D341Med (cell line): Measurements from ENCODE around the gene CPEB4.

ENCODE experiments used
- DNase-seq: peaks from one replicate; pipeline ENCODE4 v3.0.0; 2012; ENCODE audit warnings: low spot score

The CPEB4 gene

DNA sequence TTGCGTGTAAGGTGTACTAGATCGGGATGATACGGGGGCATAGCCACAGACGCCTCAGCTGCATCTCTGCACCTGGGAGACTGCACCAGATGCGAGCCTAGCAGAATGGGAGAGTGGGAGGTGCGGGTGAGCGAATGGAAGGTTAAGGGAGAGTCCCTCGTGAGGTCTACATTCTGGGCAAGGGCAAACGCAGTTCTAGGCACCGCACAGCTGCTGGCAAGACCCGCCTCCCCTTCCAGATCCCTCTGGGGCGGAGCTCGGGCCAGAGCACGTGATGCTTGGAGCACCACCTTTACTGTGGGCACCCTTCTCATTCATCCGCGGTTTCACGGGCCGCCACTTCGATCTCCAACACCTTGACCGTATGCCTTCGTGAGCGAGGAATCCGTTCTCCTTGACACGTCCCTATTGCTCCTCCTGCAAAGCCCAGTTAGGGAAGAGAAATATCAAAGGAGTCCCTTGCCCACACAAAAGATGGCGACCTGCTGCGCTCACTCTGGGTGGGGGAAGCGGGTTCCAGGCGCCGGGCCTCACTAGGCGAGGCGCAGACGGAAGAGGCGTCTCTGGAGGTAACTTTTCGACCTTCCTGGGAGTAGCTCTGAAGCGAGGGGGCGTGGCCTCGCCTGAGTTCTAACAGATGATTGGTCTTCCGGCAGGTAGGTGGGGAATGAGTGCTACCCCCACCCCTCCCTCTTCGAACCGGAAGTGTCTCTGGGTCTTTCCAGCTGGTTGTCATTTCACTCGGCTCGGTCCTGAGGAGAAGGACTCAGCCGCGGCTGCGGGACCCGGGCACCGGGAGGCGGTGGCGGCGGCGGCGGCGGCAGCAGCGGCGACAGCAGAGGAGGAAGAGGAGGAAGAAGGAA, at the start of gene CPEB4:
CPEB4 (plus strand) TSS at position 740 of the 863 bp plus-strand sequence. CDS start 1,385 bp downstream, outside the sequence.
- peak; percentile 94 for DNase-seq

DNA sequence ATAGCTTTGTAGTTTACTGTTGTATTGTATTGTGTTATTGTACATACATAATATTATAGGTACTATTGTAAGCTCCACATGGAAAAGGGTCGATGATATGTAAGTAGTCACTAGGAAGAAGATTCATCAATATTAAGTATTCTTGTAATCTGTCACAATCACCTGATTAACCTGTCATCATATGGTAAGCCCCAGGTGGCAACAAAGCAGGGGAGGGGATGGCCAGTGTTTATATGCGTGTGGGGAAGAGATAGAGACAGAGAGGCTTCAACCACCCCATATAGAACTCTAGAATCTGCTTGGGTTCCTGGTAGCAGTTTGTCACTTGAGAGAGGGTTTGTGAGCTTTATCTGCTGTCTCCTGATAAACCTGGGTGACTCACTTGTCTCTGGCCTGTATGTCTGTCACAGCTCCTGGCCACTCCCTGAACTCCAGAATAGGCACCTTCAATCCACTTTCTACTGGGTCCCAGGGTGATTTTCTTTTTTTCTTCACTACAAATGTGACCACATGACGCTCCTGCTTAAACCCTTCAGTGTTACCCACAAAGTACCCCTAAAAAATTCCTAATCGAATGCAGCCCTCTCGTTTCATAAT, 48.9 kb upstream of the CPEB4 start:
- DNase-seq: no peak

DNA sequence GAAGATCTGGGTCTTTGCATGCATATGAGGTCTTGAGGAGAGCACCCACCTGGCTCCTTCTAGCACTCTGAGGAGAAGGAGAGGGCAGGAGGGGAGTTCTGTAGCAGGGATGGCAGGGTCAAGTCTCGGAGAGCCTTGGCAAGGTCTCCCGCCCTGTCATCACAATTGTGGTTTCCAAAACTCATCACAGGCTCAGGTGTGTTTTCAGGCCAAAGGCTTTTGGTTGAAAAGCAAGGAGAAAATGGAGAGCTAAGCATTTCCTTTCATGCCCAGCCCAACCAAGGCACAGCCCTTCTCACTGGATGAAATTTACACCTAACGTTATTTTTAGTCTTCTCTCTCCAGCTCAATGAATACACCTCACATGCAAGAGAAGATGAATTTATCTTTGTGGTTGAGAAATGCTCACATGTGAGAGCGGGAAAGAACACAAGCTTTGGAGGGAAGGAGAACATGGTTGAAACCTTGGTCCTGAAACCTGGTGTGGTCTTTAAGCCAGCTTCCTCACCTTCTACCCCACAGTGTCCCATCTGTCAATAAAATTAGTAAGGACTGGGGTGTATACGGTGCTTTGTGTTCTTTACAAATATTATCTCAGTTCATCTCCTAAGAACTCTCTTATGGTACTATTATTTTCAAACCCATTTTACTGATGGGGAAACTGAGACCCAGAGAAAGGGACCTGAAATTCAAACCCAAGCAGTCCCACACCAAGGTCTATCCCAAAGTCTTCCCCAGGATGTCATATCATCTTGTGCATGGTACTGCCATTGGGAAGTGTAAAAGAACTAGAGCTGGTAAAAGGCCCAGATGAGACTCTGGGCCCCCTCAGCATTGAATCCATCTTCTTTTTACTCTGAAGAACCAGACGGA, 47.8 kb upstream of the CPEB4 start:
- DNase-seq: no peak

DNA sequence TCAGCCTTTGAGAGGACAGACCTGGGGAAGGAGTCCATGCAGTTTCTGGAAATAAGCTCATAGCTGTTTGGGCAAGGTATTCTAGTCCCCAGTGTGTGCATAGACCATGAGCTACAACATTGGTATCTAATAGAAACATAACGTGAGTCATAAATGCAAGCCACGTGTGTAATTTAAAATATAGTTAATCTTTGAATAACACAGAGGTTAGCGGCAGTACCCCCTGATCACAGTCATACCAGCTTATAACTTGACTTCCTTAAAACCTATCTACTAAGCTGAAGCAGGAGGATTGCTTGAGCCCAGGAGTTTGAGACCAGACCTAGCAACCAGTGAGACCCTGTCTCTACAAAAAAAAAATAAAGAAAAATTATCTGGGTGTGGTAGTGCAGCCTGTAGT, 46.4 kb upstream of the CPEB4 start:
- DNase-seq: no peak

DNA sequence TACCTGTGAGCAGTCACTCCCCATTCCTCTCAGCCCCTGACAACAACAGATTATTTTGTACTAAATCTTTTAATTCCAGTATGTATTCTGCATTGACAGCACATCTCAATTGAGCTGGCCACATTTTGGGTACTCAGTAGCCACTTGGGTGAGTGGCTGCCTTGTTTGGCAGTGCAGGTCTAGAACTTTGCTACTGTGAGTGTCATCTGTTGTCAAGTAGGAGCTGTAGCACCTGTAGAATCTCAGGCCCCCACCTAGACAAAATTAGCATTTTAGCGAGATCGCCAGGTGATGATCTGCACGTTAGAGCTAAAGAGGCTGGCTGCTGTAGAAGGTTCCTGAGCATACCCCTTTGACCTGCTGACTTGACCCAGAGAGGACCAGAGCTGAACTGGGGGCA, 44.4 kb upstream of the CPEB4 start:
- DNase-seq: no peak

DNA sequence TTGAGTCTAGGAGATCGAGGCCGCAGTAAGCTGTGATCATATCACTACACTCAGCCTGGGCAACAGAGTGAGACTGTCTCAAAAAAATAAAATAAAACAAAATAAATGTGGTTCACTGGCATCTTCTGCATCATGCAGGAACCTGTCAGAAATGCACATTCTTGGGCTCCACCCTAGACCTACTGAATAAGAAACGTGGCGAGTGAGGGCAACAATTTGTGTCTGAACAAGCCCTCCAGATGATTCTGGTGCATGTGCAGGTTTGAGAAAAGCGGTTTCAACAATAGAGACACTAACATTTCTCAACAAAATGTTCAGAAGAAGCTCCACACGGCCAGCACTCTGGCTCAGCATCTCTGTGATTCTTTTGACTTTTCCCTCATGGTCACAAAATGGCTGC, 42.8 kb upstream of the CPEB4 start:
- DNase-seq: no peak

DNA sequence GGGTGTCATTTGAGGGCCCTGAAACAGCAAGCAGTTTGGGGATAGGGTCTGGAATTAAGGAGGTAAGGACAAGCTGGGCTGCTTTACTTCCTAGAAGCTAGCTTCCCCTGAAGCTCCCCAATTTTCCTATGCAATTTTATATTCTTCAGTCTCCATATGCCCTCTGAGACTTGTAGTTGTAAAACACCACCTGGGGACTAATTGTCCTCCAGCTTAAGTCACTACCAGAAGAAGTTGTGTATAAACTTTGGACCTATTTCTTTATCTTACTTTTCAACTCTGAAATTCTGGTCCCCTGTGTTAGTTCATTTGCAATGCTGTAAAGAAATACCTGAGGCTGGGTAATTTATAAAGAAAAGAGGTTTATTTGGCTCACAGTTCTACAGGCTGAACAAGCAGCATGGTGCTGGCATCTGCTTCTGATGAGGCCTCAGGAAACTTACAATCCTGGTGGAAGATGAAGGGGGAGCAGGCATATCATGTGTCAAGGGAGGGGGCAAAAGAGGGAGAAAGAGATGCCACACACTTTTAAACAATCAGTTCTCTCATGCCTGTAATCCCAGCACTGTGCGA, 41.1 kb upstream of the CPEB4 start:
- no peak for DNase-seq

DNA sequence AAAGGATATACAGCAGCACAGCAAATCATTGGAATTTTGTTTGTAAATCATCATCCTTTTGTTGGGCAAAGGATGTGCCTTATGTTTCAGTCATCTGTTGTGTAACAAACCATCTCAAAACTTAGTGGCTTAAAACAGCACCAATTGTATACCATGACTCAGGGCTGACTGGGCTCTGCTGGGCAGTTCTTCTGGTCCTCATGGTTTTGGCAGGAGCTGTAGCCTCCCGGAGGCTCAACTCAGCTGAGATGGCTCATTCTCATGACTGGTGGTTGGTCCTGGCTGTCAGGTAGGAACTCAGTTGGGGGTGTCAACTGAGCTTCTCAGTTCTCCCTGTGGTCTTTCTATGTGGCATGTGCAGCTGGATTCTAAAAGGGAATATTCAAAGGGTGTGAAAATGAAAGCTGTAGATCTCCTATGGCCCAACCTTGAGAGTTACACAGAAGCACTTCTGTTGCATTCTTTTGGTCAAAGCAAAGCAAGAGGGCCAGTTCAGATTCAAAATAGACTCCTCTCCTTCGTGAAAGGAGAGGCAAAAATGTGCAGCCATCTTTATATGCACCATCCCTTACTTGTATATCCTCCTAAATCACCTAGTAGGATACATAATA, 39.1 kb upstream of the CPEB4 start:
- no peak for DNase-seq

DNA sequence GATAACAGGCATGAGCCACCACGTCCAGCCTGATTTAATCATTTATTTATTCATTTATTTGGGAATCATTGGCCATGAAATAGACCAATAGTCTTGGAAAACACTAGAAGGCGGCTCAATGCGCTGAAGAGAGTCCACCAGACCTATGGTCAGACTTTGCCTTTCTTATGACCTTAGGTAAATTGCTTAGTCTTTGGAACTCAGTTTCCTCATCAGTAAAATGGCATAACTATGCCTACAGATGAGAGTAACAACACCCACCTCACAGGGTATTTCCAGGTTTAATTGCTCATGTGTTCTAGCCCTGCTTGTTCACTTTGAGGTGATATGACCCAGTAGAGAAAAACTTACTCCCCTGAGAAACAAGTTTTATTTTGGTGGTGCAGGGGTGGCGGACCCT, 38.2 kb upstream of the CPEB4 start:
- no peak for DNase-seq

DNA sequence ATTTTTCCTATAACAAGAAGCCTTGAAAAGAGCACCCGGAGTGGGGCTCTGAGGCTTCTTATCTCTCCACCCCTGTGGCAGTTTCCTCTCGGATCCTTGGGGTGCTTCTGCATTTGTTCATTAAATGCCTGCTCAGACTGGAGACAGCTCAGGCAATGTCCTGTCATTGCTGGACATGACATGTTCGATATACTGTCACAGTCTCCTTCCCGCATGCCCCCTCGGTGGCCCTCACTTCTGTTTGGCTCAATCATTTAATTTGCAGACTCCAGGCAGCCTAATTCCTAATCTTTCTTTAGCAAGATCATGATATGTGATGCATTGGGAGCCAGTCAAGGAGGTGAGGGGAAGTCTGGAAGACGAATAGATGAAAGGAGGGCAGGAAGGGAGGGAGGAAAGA, 37.5 kb upstream of the CPEB4 start:
- DNase-seq: no peak

DNA sequence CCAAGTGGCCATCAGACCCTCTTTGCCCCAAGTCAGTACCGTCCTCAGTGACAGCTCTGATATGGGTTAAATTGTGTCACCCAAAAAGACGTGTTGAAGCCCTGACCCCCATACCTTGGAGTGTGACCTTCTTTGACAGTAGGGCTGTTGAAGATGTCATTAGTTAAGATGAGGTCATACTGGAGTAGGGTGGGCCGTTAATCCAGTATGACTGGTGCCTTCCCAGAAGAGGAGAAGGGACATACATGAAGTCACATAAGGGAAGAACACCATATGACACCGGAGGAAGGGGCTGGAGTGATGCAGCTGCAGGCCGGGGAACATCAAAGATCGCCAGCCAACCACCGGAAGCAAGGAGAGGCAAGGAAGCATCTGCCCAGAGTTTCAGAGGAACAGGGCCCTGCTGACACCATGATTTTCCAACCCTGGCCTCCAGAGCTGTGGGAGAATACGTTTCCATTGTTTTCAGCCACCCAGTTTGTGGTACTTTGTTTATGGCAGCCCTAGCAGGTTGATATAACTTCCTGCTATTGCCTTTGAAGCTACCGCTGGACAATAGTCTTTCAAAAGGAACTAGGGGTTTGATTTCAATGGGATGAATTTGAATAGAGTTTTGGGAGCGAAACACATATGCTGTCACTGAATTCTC, 36.4 kb upstream of the CPEB4 start:
- DNase-seq: no peak

DNA sequence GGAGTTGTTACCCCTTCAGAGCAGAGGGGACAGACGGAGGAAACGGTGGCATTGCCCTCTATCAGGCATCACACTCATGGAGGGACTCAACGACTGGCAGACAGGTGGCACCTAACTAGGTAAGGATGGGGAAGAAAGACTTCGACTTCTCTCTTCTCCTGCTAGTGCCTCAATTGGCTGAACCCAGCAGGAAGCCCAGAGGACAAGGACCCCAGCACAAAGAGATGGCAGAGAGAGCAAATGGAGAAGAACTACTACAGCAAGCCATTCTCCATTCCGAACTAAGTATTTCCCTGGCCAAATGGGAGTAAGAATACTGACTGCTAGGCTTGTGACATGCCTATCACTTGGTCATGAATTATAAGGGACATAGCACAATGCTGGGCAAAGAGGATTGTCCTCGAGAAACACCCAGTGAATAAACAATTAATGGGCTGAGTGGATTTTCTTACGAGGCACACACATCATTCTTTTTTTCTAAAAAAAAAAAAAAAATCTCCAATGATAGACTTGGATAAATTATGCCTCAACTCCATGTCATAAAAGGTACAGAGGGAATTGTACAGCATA, 35.3 kb upstream of the CPEB4 start:
- no peak for DNase-seq

DNA sequence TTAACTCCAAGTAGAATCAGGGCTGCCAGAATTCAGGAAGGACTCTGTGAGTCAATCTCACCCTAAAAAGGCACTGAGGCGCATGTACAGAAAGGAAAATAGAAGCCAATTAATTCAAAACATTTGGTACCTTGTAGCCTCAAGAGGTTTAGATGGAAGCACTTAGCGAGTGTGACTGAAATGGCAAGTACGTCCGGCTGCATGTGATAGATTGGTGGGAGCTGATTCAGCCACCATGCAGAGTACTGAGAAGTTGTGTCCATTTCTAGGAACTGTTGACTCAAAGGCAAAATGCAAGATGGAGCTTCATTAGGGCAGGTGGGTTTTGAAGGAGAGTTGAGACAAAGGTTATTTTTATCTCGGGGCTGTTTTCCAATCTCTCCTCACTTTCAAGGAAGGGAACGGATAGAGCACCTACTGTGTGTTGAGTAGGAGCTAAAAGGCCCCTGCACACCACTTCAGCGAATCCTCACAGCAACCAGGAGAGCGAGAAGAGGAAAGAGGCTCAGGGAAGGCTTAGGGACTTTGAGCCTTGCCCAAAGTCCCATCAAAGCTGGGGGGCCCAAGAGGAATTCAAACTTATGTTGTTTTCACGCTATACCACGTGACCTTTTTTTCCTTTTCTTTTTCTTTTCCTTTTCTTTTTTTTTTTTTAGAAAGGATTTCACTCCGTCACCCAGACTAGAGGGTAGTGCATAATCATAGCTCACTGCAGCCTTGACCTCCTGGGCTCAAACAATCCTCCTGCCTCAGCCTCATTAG, 34.6 kb upstream of the CPEB4 start:
- DNase-seq: no peak

DNA sequence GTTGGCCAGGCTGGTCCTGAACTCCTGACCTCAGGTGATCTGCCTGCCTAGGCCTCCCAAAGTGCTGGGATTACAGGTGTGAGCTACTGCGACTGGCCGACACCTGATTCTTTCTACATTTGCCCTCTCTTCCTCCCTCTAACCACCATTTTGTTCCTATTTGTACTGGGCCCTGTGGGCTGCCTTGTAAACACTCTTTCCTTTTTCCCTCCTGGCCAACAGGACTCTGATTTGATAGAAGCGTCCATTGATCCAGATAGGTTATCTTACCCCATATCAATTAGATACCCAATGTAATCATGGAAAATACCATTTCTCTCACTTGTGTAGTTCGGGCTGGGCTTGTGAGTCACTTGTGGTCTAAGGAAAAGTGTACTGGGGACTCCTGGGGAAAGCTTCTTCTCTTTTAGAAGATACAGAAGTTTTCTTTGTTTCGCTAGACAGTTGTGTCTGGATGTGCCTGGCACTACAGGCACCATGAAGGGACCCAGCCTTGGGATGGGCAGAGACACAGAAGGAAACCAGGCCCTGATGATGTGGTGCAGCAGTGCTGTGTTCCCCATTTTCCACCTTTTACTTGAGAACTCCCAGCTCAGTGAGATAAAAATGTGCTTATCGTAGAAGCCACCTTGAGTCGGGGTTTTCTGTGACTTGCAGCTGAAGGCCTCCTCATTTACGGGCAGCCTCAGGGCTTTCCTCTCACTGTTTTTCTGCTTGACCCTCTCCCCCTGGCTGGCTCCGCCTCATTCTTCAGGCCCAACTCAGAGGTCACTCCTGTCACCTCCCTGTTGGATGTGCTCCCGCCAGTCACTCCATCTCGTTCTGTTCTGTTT, 32.8 kb upstream of the CPEB4 start:
- DNase-seq: no peak

DNA sequence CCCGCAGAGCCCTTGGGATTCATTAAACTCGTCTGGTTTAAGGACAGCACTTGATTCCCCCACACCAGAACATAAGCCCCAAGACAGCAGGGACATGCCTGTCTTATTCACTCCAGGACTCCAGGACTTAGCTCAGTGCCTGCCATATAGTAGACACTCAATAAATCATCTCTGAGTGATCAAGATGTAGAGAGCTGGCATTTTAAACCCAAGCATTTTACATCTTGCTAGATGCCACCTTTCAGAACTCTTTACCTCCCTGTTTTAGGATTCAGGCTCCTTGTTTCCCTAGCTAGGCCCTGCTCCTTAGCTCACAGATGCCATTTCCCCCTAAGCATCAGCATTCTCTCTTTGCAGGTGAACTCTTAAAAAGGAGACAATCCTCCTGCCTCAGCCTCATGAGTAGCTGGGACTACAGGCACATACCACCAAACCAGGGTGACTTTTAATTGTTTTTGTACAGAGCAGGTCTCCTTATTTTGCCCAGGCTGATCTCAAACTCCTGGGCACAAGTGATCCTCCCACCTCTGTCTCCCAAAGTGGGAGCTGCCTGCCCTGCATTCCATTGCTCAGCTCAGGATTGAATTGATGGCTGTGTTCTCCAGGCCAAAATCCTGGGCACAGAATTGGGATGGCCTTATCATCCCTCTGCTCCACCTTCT, 32.0 kb upstream of the CPEB4 start:
- DNase-seq: no peak

DNA sequence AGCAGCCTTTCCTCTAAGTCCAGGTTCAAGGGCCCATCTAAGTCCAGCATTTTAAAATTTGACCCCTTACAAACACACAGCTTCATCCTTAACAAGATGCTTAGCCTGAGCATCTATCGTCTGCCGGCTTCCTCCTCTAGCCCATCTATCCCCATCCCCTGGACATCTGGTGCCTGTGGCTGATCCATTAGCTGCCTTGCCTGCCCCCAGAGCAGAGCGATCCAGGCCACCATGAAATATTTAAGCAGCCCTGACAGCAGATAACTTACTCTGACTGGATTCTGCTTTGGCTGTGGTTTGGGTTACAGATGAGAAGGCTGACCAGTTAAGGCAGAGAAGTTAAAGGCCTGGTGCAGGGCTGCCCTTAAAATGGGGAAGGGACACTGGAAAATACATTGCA, 30.9 kb upstream of the CPEB4 start:
- DNase-seq: no peak

DNA sequence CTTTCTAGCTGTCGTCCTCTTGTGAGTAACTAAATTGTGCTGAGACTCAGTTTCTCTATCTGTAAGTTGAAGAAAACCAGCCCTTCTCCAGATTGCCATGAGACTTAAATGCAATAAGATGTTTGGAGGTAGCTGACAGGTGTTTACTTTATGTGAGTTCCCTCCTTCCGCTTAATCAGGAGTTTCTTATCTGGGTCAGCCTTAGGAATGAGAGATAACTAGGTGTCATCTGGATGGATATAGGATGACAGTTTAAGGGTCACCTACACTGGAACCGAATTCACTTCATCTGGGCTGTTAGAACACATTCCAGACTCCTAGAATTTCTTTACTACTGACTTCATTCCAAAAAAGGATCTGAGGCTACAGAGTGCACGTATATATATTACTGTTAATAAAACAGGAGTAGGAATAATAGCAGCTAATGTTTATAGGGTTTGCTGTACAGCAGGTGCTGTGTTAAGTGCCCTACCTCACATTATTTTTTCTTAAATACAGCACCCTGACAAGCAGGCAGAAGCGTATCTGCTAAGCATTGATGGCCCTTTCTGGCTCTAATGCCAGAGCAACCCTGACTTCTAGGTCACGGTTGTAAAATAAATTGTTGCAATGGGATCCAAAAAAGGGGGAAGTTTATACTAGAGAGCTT, 30.0 kb upstream of the CPEB4 start:
- no peak for DNase-seq

DNA sequence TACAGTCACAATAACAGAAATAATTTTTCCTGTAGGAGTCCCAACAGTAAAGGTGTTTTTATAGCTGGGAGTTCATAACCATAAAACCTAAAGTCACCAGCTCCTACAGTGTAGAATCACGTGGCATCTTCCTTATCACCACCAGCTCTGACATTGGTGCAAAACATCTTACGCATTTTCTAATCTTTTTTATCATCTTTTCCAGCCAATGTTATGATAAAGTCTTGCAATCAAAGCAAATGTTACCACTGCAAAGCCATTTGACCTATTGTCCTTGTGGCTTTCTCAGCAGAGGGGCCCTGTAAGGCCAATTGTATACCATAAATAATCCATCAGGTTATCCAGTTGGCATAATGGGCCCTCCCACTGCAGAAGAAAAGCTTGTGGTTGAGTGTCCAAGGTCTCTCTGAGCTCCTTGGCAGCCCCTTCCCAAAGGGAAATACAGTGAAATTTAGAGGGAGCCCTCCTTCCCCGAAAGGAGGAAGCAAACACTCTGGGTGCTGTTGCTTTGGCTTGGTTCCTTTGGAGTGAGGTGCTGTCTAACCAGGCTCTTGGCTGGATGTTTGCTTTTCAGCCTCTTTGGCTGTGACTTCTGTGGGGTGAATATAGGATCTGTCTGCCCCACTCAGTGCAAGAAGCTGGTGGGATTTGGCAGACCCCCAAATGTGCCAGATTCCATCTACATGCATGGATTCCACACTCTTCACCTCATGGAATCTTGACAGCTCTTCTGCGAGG, 29.3 kb upstream of the CPEB4 start:
- DNase-seq: no peak
